GM23248 (cell line): ENCODE results near the gene UBXN10. TPM values are rescaled to one million over a fixed set of nuclear protein-coding genes. Genes with fewer than 3 reads are reported as not detected.

Experiments used
- DNase-seq: peaks from one replicate; pipeline ENCODE4 v3.0.0-alpha.2; 2015
- H2AFZ ChIP-seq: fragments of 200-600 bp; sonication (generic); 2 replicates; pipeline ENCODE4 v1.6.1; 2016; ENCODE audit warnings: antibody characterized with exemption
- H3F3A ChIP-seq: fragments of 200-600 bp; sonication (generic); 2 replicates; pipeline ENCODE4 v1.6.1; 2016; ENCODE audit warnings: mild to moderate bottlenecking, antibody characterized with exemption, mixed run types; ENCODE audit not compliant: insufficient read depth
- H3K27ac ChIP-seq: fragments of 200-600 bp; sonication (generic); 2 replicates; pipeline ENCODE4 v1.5.1; 2016; ENCODE audit warnings: mild to moderate bottlenecking
- H3K27me3 ChIP-seq: fragments of 200-600 bp; sonication (generic); replicated peaks from 2 replicates; pipeline ENCODE4 v1.6.1; 2016; ENCODE audit warnings: mild to moderate bottlenecking; ENCODE audit not compliant: insufficient read depth
- H3K36me3 ChIP-seq: fragments of 200-600 bp; sonication (generic); 2 replicates; pipeline ENCODE4 v1.6.1; 2016; ENCODE audit warnings: low read depth, mild to moderate bottlenecking
- H3K4me1 ChIP-seq: fragments of 200-600 bp; sonication (generic); 2 replicates; pipeline ENCODE4 v1.6.1; 2016; ENCODE audit warnings: mild to moderate bottlenecking; ENCODE audit not compliant: insufficient read depth
- H3K4me2 ChIP-seq: fragments of 200-600 bp; sonication (generic); one replicate; pipeline ENCODE4 v1.6.1; 2016; ENCODE audit warnings: mild to moderate bottlenecking; ENCODE audit not compliant: unreplicated experiment
- H3K4me3 ChIP-seq: fragments of 200-600 bp; sonication (generic); 2 replicates; pipeline ENCODE4 v1.5.1; 2016; ENCODE audit warnings: mild to moderate bottlenecking
- H3K79me2 ChIP-seq: fragments of 200-600 bp; sonication (generic); 2 replicates; pipeline ENCODE4 v1.6.1; 2016; ENCODE audit warnings: mild to moderate bottlenecking; ENCODE audit not compliant: insufficient read depth
- H3K9ac ChIP-seq: fragments of 200-600 bp; sonication (generic); 2 replicates; pipeline ENCODE4 v1.6.1; 2016; ENCODE audit warnings: mild to moderate bottlenecking
- H3K9me2 ChIP-seq: fragments of 200-600 bp; sonication (generic); 2 replicates; pipeline ENCODE4 v1.6.1; 2016; ENCODE audit warnings: mixed run types, mild to moderate bottlenecking, moderate library complexity; ENCODE audit not compliant: insufficient read depth
- H3K9me3 ChIP-seq: fragments of 200-600 bp; sonication (generic); one replicate; pipeline ENCODE4 v1.6.1; 2017; ENCODE audit warnings: low read depth
- H4K20me1 ChIP-seq: fragments of 200-600 bp; sonication (generic); 2 replicates; pipeline ENCODE4 v1.6.0; 2016; ENCODE audit not compliant: insufficient read depth
- EZH2 ChIP-seq: fragments of 200-600 bp; sonication (generic); IDR thresholded peaks from 2 replicates; pipeline ENCODE4 v1.6.1; 2018; ENCODE audit warnings: antibody characterized with exemption, mild to moderate bottlenecking; ENCODE audit not compliant: insufficient read depth, poor library complexity, severe bottlenecking
- EZH2phosphoT487 ChIP-seq: fragments of 200-600 bp; sonication (generic); IDR thresholded peaks from 2 replicates; pipeline ENCODE4 v1.6.1; 2018; ENCODE audit warnings: antibody characterized with exemption, moderate library complexity, mild to moderate bottlenecking, low read depth; ENCODE audit not compliant: insufficient read depth
- WGBS, 2 experiments: methylation state at CpG; one replicate each; pipeline ENCODE4 v1.1.6; 2015 to 2017; ENCODE audit warnings: low lambda C conversion rate in 2 of 2, low coverage in 1 of 2; ENCODE audit errors: missing lambda C conversion rate in 2 of 2; 5-methylcytosine and 5-hydroxymethylcytosine counted together
- in situ Hi-C: fragments of 300-500 bp; cut with MboI; formaldehyde crosslinking; loops from 2 replicates; pipeline ENCODE4 v1.15.0; 2020
- polyA plus RNA-seq: library from polyadenylated mRNA; unstranded; fragments of >200 nt; fragmentation: Nextera tagmentation; extraction: Ambion mirVana; gene quantifications from 2 replicates; pipeline ENCODE4 v1.2.1, GENCODE V29; 2016
- total RNA-seq: library from RNA; depleted of rRNA; stranded (reverse); fragments of >200 nt; shearing (Covaris generic); gene quantifications from 2 replicates; pipeline ENCODE4 v1.2.3, GENCODE V29; 2014

UBXN10 gene
- total and polyA plus RNA-seq, 2 experiments from 2014 or later, result 0.11 TPM; not detected in 1

GRCh38 chr1:20154301-20154831 is 31.5 kb upstream of the UBXN10 start:
- Histone ChIP-seq H3K27me3 (no peaks in the 10 kb centered on the region), H3K36me3 (no peaks in the 10 kb centered on the region), H3K9me2 (no peaks in the 10 kb centered on the region), H3K9ac (no peak overlapping the region), H3F3A (no peaks in the 10 kb centered on the region), H3K4me2 (no peak overlapping the region), H3K4me3 (no peak overlapping the region), H4K20me1 (no peaks in the 10 kb centered on the region), H2AFZ (peak overlapping the region; percentile 69; the same call in 1 of the 2 replicates), H3K79me2 (no peaks in the 10 kb centered on the region), H3K27ac (no peak overlapping the region), H3K9me3 (no peaks in the 10 kb centered on the region), H3K4me1 (peaks cover 10% of the 10 kb centered on the region)
- in situ Hi-C loops, result no loop called here
- 91% methylated on average over 18 of the region's 18 CpGs for WGBS, 2 experiments
- no peak for TF ChIP-seq EZH2phosphoT487
- no peak for TF ChIP-seq EZH2
- DNase-seq, result no peak

GRCh38 chr1:20158358-20159070 is 27.4 kb upstream of the UBXN10 start:
- no peaks in the 10 kb centered on the region for H3K27me3 ChIP-seq
- in situ Hi-C loops, result no loop called here
- no peaks in the 10 kb centered on the region for H3K4me1 ChIP-seq
- H2AFZ ChIP-seq, result no peak overlapping the region
- H3K79me2 ChIP-seq, result no peaks in the 10 kb centered on the region
- no peak overlapping the region for H3K9ac ChIP-seq
- no peak for DNase-seq
- no peak overlapping the region for H3K4me3 ChIP-seq
- no peaks in the 10 kb centered on the region for H4K20me1 ChIP-seq
- WGBS, 2 experiments, result 73 to 79% methylated on average over 7 of the region's 7 CpGs
- no peaks in the 10 kb centered on the region for H3K9me2 ChIP-seq
- TF ChIP-seq EZH2phosphoT487, result no peak
- TF ChIP-seq EZH2, result no peak
- no peaks in the 10 kb centered on the region for H3K36me3 ChIP-seq
- no peaks in the 10 kb centered on the region for H3K9me3 ChIP-seq
- H3K4me2 ChIP-seq, result no peak overlapping the region
- no peak overlapping the region for H3K27ac ChIP-seq
- no peaks in the 10 kb centered on the region for H3F3A ChIP-seq

GRCh38 chr1:20160034-20160433 is 25.9 kb upstream of the UBXN10 start:
- H3K9ac ChIP-seq, result no peak overlapping the region
- no peak overlapping the region for H3K27ac ChIP-seq
- H2AFZ ChIP-seq, result no peak overlapping the region
- H3K9me2 ChIP-seq, result no peaks in the 10 kb centered on the region
- no peaks in the 10 kb centered on the region for H3K4me1 ChIP-seq
- no peaks in the 10 kb centered on the region for H3K27me3 ChIP-seq
- H3K4me3 ChIP-seq, result no peak overlapping the region
- H3F3A ChIP-seq, result no peaks in the 10 kb centered on the region
- no peaks in the 10 kb centered on the region for H3K9me3 ChIP-seq
- WGBS, 2 experiments, result 39 to 63% methylated on average over 1 of the region's 1 CpG
- no peaks in the 10 kb centered on the region for H4K20me1 ChIP-seq
- in situ Hi-C loops, result no loop called here
- H3K36me3 ChIP-seq, result no peaks in the 10 kb centered on the region
- no peaks in the 10 kb centered on the region for H3K79me2 ChIP-seq
- TF ChIP-seq EZH2phosphoT487 (no peak), EZH2 (no peak)
- H3K4me2 ChIP-seq, result no peak overlapping the region
- DNase-seq, result no peak

GRCh38 chr1:20164694-20165202 is 21.1 kb upstream of the UBXN10 start:
- H3K4me2 ChIP-seq, result no peak overlapping the region
- TF ChIP-seq EZH2, result no peak
- no peak for TF ChIP-seq EZH2phosphoT487
- no peaks in the 10 kb centered on the region for H3K79me2 ChIP-seq
- H3K27ac ChIP-seq, result no peak overlapping the region
- no peak overlapping the region for H3K4me3 ChIP-seq
- H3K27me3 ChIP-seq, result no peaks in the 10 kb centered on the region; the same call in 1 of the 2 replicates
- H3K9me2 ChIP-seq, result no peaks in the 10 kb centered on the region
- no peak overlapping the region for H2AFZ ChIP-seq
- 60 to 67% methylated on average over 15 of the region's 15 CpGs for WGBS, 2 experiments
- no peaks in the 10 kb centered on the region for H3F3A ChIP-seq
- no peak overlapping the region for H3K9ac ChIP-seq
- no peaks in the 10 kb centered on the region for H3K9me3 ChIP-seq
- in situ Hi-C loops, result no loop called here
- no peaks in the 10 kb centered on the region for H3K4me1 ChIP-seq
- no peaks in the 10 kb centered on the region for H4K20me1 ChIP-seq
- DNase-seq, result peak; percentile 9
- no peaks in the 10 kb centered on the region for H3K36me3 ChIP-seq
